ENCODE measurements around the gene DGKB.

The DGKB gene

DNA sequence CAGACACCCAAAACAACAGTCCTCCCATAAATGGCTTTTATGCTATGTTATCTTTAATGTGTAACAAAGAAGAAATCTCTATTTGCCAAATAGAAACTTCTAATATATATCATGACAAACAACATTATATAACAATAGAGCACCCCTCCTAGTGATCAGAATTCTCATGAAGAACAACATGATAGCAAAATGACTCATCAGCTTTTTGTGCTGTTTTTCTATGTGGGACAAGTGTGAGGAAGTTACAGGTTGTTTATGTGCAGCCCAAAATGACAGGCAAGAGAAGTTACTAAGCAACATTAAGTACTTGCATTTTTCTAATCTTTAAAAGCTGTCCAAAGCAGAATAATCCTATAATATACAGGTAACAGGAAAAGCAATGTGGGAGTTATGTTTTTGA lies 7.7 kb downstream of the DGKB start:
- DNase-seq (ENCODE audit: low spot score) = no peak
- TF ChIP-seq, protein P1, sequence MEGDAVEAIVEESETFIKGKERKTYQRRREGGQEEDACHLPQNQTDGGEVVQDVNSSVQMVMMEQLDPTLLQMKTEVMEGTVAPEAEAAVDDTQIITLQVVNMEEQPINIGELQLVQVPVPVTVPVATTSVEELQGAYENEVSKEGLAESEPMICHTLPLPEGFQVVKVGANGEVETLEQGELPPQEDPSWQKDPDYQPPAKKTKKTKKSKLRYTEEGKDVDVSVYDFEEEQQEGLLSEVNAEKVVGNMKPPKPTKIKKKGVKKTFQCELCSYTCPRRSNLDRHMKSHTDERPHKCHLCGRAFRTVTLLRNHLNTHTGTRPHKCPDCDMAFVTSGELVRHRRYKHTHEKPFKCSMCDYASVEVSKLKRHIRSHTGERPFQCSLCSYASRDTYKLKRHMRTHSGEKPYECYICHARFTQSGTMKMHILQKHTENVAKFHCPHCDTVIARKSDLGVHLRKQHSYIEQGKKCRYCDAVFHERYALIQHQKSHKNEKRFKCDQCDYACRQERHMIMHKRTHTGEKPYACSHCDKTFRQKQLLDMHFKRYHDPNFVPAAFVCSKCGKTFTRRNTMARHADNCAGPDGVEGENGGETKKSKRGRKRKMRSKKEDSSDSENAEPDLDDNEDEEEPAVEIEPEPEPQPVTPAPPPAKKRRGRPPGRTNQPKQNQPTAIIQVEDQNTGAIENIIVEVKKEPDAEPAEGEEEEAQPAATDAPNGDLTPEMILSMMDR (IDR thresholded peaks at IDR 0.05; ENCODE audit: extremely low read depth, missing control alignments) = no peak

DNA sequence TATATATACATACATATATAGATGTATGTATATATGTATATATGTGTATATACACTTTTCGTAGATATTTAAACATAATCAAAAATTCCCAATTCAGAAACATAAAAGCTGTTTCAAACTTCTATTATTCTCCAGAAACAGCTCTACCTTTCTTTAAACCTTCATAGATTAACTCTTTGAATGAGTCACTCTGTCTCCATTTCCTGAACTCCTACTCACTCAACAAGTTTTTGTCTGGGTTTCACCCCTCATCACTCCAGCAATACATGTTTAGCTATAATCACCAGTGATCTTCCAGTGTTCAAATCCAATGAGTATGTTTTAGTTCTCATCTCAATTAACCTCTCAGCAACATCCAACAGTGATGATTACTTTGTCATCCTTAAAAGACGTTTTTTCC lies 9.6 kb downstream of the DGKB start:
- TF ChIP-seq, protein P1 (IDR thresholded peaks at IDR 0.05; ENCODE audit: extremely low read depth, missing control alignments) = no peak
- no peak for DNase-seq (ENCODE audit: low spot score)

DNA sequence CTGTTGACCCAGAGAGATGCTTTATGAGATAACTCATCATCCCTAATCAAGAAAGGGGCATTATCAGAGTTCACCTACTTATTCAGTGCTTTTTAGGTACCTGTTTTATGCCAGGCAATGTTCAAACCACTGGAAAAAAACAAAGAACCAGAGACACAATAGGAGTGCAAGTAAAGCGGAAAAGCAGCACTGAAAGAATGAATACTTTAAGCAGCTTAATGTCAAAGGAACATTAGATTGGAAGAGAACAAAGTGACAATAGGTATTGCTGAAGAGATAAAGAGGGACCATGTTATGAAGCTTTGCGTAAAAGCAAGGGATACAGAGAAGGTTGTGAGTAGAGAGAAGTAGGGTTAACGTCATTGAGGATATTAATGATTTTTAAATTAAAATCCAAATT lies 11.3 kb downstream of the DGKB start:
- TF ChIP-seq, protein P1 (IDR thresholded peaks at IDR 0.05; ENCODE audit: extremely low read depth, missing control alignments) = no peak
- DNase-seq (ENCODE audit: low spot score) = no peak

DNA sequence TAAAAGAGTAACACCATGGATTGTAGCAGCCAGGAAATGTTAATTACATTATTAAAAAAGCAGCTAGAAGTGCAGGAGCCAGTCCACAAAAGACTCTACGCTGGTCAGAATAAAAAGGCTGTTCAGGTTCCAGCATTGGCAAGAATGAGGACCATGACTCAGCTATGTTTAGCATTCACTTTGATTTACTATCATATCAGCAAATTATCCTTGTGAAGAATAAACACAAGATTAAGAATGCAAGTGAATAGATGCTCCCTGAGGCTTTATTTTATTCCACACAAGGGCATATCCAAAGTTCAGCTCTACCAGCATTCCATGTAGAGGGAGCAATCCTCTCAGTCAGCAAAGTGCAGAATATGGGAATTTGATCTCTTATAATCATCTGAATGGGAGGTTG lies 13.6 kb downstream of the DGKB start:
- DNase-seq (ENCODE audit: low spot score) = no peak
- TF ChIP-seq, protein P1 (IDR thresholded peaks at IDR 0.05; ENCODE audit: extremely low read depth, missing control alignments) = no peak

DNA sequence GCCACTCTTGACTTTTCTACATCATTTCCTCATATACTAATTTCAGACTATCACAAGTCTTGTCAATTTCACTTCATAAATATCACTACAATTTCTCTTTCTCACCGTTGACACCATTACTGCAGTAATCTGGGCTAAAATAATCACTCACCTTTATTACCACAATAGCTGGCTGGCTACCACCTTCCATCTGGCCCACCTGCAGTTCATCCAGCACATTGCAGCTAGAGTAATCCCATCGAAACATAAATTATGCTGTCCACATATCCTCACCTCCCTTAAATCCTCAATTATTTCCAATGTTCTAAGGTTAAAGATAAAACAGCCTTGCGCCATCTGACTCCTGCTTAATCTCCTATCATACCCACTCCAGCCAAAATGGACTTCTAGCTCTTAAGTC lies 16.0 kb downstream of the DGKB start:
- TF ChIP-seq, protein P1 (IDR thresholded peaks at IDR 0.05; ENCODE audit: extremely low read depth, missing control alignments) = no peak
- DNase-seq (ENCODE audit: low spot score) = no peak

DNA sequence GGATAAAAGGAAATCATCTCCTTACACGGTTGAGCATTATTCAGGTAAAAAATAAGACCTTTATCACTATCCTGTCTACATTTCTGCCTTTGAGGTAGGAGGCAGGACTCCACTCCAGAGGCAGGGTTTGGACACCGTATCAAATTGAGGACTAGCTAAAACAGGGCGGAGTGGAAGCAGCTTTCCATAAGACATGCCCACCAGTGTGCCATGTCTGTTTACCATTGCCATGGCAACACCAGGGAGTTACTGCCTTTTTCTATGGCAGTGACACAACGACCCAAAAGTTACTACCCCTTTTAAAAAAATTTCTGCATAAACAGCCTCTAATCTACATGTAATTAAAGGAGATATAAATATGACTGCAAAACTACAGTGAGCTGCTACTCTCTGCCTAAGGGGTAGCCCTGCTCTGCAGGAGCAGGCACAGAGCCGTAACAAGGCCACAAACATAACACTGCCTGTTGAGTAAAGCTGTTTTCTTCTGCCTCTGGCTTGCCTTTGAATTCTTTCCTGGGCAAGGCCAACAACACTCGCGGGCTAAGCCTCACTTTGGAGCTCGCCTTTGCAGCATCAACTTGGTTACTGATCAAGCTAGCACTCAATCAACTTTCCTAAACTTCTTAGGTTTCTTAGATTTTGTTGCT lies 26.5 kb downstream of the DGKB start:
- DNase-seq (ENCODE audit: low spot score) = no peak
- TF ChIP-seq, protein P1 (IDR thresholded peaks at IDR 0.05; ENCODE audit: extremely low read depth, missing control alignments) = no peak

DNA sequence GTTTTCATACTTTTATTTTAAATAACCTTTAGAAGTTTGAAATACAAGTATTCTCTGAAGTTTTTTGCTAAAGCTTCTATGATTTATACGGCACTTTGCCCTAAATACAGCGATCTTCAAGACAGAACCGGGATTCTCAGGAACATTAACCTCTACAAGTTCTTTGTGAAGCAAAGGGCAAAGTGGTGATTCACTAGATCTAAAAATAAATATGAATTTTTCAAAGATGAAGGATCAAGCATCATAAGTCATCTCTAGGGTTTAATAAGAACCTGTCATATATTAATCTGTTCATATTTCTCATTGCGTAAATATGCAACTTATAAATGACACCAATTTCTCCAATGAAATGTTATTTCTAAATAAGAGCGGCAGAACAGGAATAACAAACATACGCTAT lies 30.7 kb downstream of the DGKB start:
- no peak for DNase-seq (ENCODE audit: low spot score)
- TF ChIP-seq, protein P1 (IDR thresholded peaks at IDR 0.05; ENCODE audit: extremely low read depth, missing control alignments) = no peak

Data from GM20000 (cell line).